Measurements from ENCODE around the gene ATP1B4.

GRCh38 chrX:120426599-120426998 is 64.7 kb downstream of the ATP1B4 start:
- TF ChIP-seq POLR2A (IDR thresholded peaks at IDR 0.05), result no peak
- TF ChIP-seq CTCF (IDR thresholded peaks at IDR 0.05), result no peak
